ENCODE measurements around the gene VIM. TPM values are rescaled to one million over a fixed set of nuclear protein-coding genes. Genes with fewer than 3 reads are reported as not detected.

The VIM gene
- total RNA-seq, 1 donor from 2014 or later = 3,974 TPM

DNA sequence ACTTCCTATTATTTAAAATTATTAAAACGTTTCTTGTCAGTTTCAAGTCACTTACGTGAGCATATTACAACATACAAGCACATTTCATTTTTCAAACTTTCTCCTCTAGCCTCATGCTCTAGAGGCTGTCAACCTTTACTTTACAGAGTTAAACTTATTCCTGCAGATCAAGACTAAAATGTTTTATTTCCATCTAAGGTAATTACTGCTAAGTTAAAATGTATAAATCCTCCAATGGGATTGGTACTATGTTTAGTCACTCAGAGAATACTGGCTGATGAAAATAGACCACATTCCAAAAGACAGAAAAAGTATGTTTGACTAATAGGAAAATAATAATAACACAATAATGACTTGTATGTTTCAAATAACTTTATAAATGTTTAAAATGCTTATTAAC is 18.2 kb upstream of the VIM start:
- no peak for DNase-seq (ENCODE audit: low read depth)

- no peak for DNase-seq (ENCODE audit: low read depth)
Measured at GRCh38 chr10:17210361-17210760, 17.7 kb upstream of the VIM start.

DNA sequence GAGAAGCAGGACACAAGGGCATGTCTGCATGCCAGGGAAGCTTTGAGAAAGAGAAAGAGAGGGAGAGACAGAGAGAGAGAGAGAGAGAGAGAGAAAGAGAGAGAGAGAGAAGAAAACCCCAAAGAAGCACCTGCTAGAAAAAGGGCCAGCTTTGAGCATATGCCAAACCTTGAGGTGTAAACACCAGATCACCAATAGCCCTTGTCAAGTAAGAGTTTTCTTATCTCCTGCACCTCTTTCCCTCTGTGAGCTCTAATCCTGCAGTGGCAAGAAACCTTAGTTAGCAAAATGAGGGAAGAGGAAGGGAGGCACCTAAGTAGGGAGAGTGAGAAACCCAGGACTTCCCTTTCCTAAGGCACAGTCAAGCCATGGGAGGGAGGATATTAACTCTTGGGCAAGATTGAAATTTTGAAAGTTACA is 15.2 kb upstream of the VIM start:
- DNase-seq (ENCODE audit: low read depth) = no peak

- DNase-seq (ENCODE audit: low read depth) = peak; percentile 49
Measured at GRCh38 chr10:17213646-17214349, 14.2 kb upstream of the VIM start.

- no peak for DNase-seq (ENCODE audit: low read depth)
Measured at GRCh38 chr10:17214526-17214925, 13.5 kb upstream of the VIM start.

DNA sequence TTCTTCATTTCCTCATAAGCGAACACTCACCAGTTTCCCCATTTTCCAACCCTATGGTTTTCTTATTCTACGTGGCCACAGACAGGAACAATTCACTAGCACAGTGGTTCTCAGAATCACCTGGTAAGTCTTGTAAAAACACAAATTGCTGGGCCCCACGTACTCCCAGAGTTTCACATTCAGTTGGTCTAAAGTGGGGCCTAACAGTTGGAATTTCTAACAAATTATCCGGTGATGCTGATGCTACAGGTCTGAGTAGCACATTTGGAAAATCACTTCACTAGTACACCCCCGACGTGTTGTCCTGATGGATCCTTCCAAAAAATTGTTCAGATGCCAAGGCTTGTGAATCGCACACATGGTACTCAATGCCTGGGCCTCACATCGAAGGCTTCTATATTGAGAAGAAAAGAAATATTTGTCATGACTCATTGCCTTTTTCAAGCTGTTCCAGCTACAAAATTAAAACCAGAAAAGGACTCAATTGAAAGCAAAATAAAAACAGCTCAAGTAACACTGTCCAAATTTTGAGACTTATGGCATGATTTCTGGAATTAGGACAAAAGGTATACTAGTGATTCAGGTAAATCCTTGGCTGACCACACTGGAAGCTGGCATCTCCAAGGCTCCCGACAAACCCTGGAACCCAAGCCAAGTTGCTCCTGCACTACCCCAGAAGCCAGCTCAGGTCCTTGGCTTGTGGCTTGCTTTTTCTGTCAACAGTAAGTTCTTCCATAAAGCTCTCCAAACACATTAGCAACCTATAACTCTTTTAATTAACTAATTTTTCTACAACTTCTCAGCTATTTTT is 12.9 kb upstream of the VIM start:
- DNase-seq (ENCODE audit: low read depth) = peak; percentile 45

- DNase-seq (ENCODE audit: low read depth) = no peak
Measured at GRCh38 chr10:17215782-17216122, 12.3 kb upstream of the VIM start.

GRCh38 chr10:17216217-17216900 is 11.7 kb upstream of the VIM start:
- DNase-seq (ENCODE audit: low read depth) = peak; percentile 100

DNA sequence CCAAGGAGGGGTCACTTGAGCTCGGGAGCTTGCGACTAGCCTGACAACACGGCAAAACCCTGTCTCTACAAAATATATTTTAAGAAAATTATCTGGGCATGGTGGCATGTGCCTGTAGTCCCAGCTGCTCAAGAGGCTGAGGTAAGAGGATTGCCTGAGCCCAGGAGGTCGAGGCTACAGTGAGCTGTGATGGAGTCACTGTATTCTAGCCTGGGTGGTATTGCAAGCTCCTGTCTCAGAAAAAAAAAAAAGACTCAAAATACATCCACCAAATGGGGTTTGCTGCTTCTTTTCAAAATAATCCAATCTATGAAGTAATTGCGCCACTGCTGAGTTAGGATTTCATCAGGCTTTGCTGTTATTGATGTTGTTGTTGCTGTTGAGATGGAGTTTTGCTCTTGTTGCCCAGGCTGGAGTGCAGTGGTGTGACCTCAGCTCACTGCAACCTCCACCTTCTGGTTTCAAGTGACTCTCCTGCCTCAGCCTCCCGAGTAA is 11.1 kb upstream of the VIM start:
- no peak for DNase-seq (ENCODE audit: low read depth)

GRCh38 chr10:17217631-17218232 is 10.3 kb upstream of the VIM start:
- no peak for DNase-seq (ENCODE audit: low read depth)

GRCh38 chr10:17219024-17219423 is 9.0 kb upstream of the VIM start:
- no peak for DNase-seq (ENCODE audit: low read depth)

DNA sequence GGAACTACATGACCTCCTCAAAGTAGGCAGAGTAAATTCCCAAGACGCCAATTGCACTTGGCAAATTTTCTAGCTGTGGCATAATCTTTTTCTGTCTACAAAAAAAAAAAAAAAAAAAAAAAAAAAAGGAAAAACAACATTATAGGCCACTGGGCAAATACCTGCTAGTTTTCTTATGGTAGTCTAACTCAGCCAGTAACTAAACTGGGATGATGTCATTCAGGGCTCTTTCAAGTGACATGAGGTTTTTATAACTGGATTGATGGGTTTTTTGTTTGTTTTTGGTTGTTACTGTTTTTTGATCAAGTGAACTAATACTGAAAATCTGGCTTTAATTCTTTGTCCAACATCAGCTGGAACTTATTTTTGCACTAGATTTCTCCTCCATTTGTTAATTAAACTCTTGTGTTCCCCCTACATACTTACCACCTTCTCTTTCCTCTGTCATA is 7.4 kb upstream of the VIM start:
- DNase-seq (ENCODE audit: low read depth) = peak; percentile 54

DNA sequence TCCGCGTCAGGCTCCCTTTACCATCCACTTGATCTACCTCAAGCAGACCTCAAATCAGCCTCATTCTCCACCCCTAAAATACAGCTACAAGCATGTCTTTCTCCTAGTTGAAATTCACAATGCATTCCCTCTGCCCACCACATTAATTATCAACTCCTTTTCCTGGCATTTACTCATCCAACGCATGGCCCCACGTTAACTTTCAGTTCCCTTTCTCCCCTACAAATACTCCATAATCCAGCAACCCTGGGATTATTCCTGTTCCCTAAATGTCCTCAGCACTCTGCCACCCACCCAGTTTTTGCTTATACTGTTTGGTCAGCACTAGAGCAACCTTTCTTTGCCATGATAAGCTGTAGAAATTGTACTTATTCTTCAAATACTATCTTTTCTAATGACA is 5.7 kb upstream of the VIM start:
- DNase-seq (ENCODE audit: low read depth) = peak; percentile 72

DNA sequence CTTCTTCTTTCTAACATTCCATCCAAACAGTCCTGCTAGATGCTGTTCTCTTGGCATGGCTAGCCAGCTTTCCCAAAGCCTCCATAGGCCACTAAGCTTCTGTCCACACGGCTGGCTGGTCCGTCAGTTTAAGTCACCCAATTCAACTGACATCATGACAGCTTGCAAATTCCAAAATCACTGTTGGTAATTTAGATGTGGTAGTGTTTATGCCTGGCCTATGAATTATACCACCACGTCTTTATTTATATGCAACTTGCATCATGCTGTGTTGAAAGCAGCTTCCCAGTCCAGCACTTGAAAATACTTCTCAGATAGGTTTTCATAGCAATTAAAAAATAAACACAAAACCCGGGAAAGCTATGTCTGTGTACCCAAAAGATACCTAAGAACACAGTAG is 2.2 kb upstream of the VIM start:
- no peak for DNase-seq (ENCODE audit: low read depth)

DNA sequence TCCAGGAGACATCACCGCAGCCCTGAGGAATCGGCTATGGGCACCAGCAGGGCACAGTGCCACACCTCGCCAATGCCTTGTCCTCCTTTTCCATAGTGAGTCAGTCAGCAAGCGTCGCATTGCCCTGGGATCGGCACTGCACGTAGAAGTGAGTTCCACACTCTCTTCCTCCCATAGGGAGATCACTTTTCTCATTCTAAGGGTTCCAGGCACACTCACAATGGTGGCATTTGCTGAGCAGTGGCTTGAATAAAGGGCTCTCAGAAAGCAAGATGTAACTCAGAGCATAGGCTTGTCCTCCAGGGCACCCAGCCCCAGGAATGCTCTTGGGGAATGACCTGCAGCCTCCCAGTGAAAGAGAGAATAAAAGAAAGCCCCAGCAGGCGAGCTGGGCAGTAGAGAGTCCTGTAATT is 1.1 kb upstream of the VIM start:
- DNase-seq (ENCODE audit: low read depth) = no peak

DNA sequence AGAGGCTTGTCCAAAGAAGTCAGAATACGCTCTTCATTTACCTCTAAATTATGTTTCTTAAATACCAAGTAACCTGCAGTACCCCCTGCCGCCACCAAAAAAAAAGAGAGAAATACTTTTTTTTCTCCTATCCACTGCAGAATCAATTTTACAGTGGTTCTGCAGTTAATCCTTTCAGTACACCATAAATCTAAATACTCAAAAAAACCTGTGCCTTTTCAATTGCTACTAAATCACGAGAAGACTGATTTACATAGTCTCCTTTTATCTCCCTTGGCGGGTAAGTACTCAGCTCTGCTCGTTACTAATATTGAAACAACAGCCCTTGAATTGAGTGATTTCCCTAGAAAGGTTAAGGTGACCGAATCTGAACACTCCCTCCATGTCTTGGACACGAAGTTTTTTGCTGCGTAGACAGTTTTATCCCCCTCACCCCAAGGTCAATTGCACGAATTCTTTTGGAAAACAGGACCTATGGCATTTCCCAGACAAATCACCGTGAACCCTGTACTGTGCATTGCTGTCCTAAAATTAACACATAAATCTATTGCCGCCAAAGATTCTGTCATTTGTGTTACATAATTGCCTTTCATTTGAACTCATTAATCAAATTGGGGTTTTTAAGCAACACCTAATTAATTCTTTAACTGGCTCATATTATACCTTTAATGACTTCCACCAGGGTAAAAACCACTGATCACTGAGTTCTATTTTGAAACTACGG is 512 bp upstream of the VIM start:
- peak; percentile 29 for DNase-seq (ENCODE audit: low read depth)

- peak; percentile 54 for DNase-seq (ENCODE audit: low read depth)
Measured at GRCh38 chr10:17229016-17229716, 1.1 kb downstream of the VIM start.

GRCh38 chr10:17229717-17229966 is 1.6 kb downstream of the VIM start:
- DNase-seq (ENCODE audit: low read depth) = no peak

GRCh38 chr10:17229967-17230682 is 2.1 kb downstream of the VIM start:
- peak; percentile 54 for DNase-seq (ENCODE audit: low read depth)

DNA sequence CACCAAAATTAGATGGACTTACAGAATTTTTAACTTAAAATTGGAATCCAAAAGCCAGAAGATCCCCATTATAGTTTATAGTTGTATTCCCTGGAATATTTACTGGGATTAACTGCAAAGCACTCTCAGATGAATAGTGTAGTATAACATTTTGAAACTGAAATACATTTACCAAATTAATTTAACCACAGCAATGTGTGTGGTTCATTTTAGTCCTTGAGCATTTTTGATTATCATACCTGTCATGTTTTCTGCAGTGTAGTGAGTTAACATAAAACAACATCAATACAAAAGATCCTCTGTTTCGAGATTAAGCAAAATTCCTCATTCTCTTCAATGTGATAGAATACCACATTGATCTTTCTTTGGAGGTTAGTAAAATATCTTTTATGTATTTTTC is 3.7 kb downstream of the VIM start:
- DNase-seq (ENCODE audit: low read depth) = no peak
